IMR-90 (cell line): ENCODE results near the gene VSTM5.

Experiments used
- BHLHE40 ChIP-seq: fragments of 150-350 bp; IDR thresholded peaks from 2 replicates; pipeline ENCODE4 v1.6.1; 2016; ENCODE audit warnings: mild to moderate bottlenecking, low read depth, low read length
- CHD1 ChIP-seq: IDR thresholded peaks from 2 replicates; pipeline ENCODE4 v1.6.1; 2012; ENCODE audit warnings: low read depth, low read length, improper control_type of control experiment
- CTCF ChIP-seq: conservative IDR thresholded peaks from 2 replicates; pipeline ENCODE4 v1.5.1; 2012; ENCODE audit warnings: mild to moderate bottlenecking, low read depth, low read length, improper control_type of control experiment
- POLR2A ChIP-seq: IDR thresholded peaks from 2 replicates; pipeline ENCODE4 v1.6.1; 2012; ENCODE audit warnings: mild to moderate bottlenecking, low read depth, low read length
- RAD21 ChIP-seq: IDR thresholded peaks from 2 replicates; pipeline ENCODE4 v1.6.1; 2012; ENCODE audit warnings: low read length, improper control_type of control experiment
- USF2 ChIP-seq: fragments of 150-350 bp; IDR thresholded peaks from 2 replicates; pipeline ENCODE4 v1.6.1; 2017; ENCODE audit warnings: mild to moderate bottlenecking, antibody characterized with exemption, low read length, low read depth

GRCh38 chr11:93843906-93844305, 6.5 kb downstream of the VSTM5 start:
- no peak for TF ChIP-seq CHD1
- TF ChIP-seq RAD21: no peak
- no peak for TF ChIP-seq POLR2A
- no peak for TF ChIP-seq CTCF
- no peak for TF ChIP-seq BHLHE40
- TF ChIP-seq USF2: no peak
